ENCODE results near the gene MEX3D.

MEX3D gene

GRCh38 chr19:1587872-1588271, 19.7 kb upstream of the MEX3D start:
- H3K36me3 Mint-ChIP-seq = peaks cover 14% of the 10 kb centered on the region

DNA sequence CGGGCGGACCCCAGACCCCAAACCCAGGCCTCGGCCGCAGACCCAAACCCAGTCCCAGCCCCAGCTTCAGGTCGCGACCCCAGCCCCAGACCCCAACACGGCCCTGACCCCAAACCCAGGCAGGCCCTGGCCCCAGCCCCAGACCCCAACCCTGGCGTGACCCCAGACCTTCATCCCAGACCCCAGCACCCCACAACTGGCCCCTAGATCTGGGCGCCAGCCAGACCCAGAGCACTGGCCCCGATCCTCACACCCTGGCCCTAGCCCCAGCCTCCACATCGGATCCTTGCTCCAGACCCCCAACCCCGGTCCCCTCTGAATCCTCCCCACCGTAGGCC, 17.1 kb upstream of the MEX3D start:
- peaks cover 23% of the 10 kb centered on the region for H3K36me3 Mint-ChIP-seq

More at GRCh38 chr19:1587872-1588271, 19.7 kb upstream of the MEX3D start:
- CTCF ChIA-PET = interaction anchor here (0.9 kb wide), 1 partner anchor 239 kb away, joined by 3 read pairs; no protein-coding TSS in a partner anchor
- Mint-ChIP-seq H3K27ac (no peak overlapping the region), H3K9me3 (no peaks in the 10 kb centered on the region), H3K27me3 (no peaks in the 10 kb centered on the region), H3K4me3 (no peak overlapping the region), H3K4me1 (peaks cover 18% of the 10 kb centered on the region)
- no peak for DNase-seq

GRCh38 chr19:1584500-1585242, 16.5 kb upstream of the MEX3D start:
- no peak for DNase-seq
- H3K9me3 Mint-ChIP-seq = no peaks in the 10 kb centered on the region
- H3K27me3 Mint-ChIP-seq = no peaks in the 10 kb centered on the region
- H3K4me3 Mint-ChIP-seq = no peak overlapping the region
- no peak overlapping the region for H3K27ac Mint-ChIP-seq
- CTCF ChIA-PET = interaction anchor here (1.6 kb wide), 1 partner anchor 88 kb away, joined by 4 read pairs; no protein-coding TSS in a partner anchor
- H3K36me3 Mint-ChIP-seq = peaks cover 26% of the 10 kb centered on the region
- peaks cover 2% of the 10 kb centered on the region for H3K4me1 Mint-ChIP-seq

More for the DNA sequence above, 17.1 kb upstream of the MEX3D start:
- H3K9me3 Mint-ChIP-seq = no peaks in the 10 kb centered on the region
- no peak overlapping the region for H3K4me3 Mint-ChIP-seq
- no peak overlapping the region for H3K27ac Mint-ChIP-seq
- no peaks in the 10 kb centered on the region for H3K27me3 Mint-ChIP-seq
- peaks cover 5% of the 10 kb centered on the region for H3K4me1 Mint-ChIP-seq
- no peak for DNase-seq
- CTCF ChIA-PET = no interaction called here

GRCh38 chr19:1582201-1582600, 14.1 kb upstream of the MEX3D start:
- Mint-ChIP-seq H3K4me3 (no peak overlapping the region), H3K4me1 (no peaks in the 10 kb centered on the region), H3K36me3 (peaks cover 30% of the 10 kb centered on the region), H3K27ac (no peak overlapping the region), H3K9me3 (no peaks in the 10 kb centered on the region), H3K27me3 (no peaks in the 10 kb centered on the region)
- no peak for DNase-seq
- CTCF ChIA-PET = interaction anchor here (0.6 kb wide), 1 partner anchor 78 kb away, joined by 3 read pairs; no protein-coding TSS in a partner anchor

- DNase-seq = no peak
- Mint-ChIP-seq H3K4me1 (no peaks in the 10 kb centered on the region), H3K36me3 (peaks cover 30% of the 10 kb centered on the region), H3K4me3 (no peak overlapping the region), H3K27ac (no peak overlapping the region), H3K27me3 (no peaks in the 10 kb centered on the region), H3K9me3 (no peaks in the 10 kb centered on the region)
- CTCF ChIA-PET = no interaction called here
Observed at GRCh38 chr19:1580957-1581356, 12.8 kb upstream of the MEX3D start.

DNA sequence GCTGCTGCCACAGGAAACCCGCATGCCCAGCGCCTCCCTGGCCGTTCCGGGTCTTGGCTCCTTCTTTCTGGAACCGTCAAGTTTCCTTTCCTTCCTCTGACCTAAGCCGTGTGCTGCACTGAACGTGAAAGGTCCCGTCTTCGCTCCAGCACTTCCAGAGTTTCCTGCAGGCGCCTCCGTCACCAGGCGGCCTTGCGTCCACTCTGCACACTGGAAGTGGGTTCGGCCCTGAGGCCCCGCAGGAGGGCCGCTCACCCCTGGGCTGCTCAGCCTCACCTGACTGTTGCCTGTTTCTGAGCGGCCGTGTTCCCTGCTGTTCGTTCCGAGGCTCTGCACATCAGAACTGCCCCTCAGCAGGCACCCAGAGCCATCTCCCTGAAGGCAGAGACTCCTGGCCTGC, 12.3 kb upstream of the MEX3D start:
- Mint-ChIP-seq H3K27ac (no peak overlapping the region), H3K36me3 (peaks cover 27% of the 10 kb centered on the region), H3K4me3 (no peak overlapping the region), H3K9me3 (no peaks in the 10 kb centered on the region), H3K27me3 (no peaks in the 10 kb centered on the region), H3K4me1 (no peaks in the 10 kb centered on the region)
- no peak for DNase-seq
- CTCF ChIA-PET = interaction anchor here (0.6 kb wide), 1 partner anchor 245 kb away, joined by 3 read pairs; no protein-coding TSS in a partner anchor

DNA sequence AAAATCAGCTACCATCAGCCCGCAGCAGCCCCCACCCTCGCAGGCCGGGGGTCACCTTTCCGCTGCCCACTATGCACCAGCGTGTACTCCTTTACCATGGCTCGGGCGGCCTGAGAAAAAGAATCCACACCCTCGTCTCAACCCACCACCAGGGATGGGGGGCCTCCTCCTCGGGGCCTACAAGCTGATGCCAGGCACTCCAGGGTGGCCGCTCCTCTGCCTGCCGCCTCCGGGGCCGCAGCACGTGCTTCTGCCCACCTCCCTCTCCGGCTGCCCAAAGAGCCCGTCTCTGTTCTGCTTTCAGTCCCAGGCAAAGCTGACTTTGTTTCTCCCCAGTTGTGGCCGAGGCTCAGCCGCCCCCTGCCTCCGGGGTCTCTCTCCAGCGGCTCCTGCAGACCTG, 11.1 kb upstream of the MEX3D start:
- DNase-seq = no peak
- CTCF ChIA-PET = no interaction called here
- Mint-ChIP-seq H3K36me3 (peaks cover 21% of the 10 kb centered on the region), H3K9me3 (no peaks in the 10 kb centered on the region), H3K27me3 (no peaks in the 10 kb centered on the region), H3K4me3 (no peak overlapping the region), H3K4me1 (no peaks in the 10 kb centered on the region), H3K27ac (no peak overlapping the region)

GRCh38 chr19:1577929-1578618, 9.9 kb upstream of the MEX3D start:
- no peak for DNase-seq
- Mint-ChIP-seq H3K27me3 (no peaks in the 10 kb centered on the region), H3K4me3 (no peak overlapping the region), H3K27ac (no peak overlapping the region), H3K36me3 (peaks cover 18% of the 10 kb centered on the region), H3K4me1 (no peaks in the 10 kb centered on the region), H3K9me3 (no peaks in the 10 kb centered on the region)
- CTCF ChIA-PET = no interaction called here

DNA sequence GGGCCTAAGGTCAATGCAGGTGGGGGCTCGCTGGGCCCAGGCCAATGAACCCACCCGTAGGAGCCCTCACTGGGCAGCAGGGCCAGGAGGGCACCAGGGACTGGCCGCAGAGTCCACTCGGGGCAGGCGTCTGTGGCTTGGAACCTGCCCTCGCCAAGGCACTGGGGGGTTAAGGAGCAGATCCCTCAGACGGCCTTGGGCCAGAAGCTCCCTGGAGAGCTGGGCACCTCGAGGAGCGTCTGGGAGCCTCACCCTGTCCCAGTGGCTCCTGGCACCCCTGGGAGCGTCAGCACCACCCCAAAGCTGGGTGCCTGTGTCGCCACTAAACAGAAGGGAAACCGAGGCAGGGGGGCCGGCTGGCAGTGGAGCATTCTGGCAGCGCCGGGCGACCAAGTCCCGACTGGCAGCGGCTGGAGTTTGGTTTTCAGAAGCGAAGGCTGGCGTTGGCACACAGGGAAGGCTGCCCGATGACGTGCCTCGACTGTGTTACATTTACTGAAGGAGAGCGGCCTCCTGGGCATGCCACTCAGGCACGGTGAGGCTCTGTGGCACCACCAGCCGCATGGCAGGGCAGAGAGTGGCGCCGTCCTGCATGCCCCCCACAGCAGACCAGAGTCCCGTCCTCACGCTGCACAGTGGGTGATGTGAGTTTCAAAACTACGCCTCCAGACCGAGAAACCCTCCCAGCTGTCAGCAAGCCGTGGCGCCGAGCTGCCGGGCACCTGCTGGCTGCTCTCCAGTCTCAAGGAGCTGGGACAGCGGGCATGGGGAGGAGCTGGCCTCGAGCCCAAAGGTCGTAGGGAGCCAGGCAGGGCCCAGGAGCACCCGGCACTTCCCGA, 9.2 kb upstream of the MEX3D start:
- Mint-ChIP-seq H3K36me3 (peaks cover 17% of the 10 kb centered on the region), H3K9me3 (no peaks in the 10 kb centered on the region), H3K27me3 (no peaks in the 10 kb centered on the region), H3K4me3 (no peak overlapping the region), H3K4me1 (no peaks in the 10 kb centered on the region), H3K27ac (no peak overlapping the region)
- CTCF ChIA-PET = no interaction called here
- no peak for DNase-seq

GRCh38 chr19:1576242-1577089, 8.3 kb upstream of the MEX3D start:
- CTCF ChIA-PET = no interaction called here
- no peak overlapping the region for H3K27ac Mint-ChIP-seq

GRCh38 chr19:1575323-1576241, 7.5 kb upstream of the MEX3D start:
- CTCF ChIA-PET = no interaction called here
- H3K36me3 Mint-ChIP-seq = peaks cover 9% of the 10 kb centered on the region
- H3K27ac Mint-ChIP-seq = no peak overlapping the region
- H3K4me3 Mint-ChIP-seq = no peak overlapping the region
- peaks cover 15% of the 10 kb centered on the region for H3K27me3 Mint-ChIP-seq
- no peaks in the 10 kb centered on the region for H3K9me3 Mint-ChIP-seq
- no peak for DNase-seq
- no peaks in the 10 kb centered on the region for H3K4me1 Mint-ChIP-seq

More at GRCh38 chr19:1576242-1577089, 8.3 kb upstream of the MEX3D start:
- DNase-seq = no peak
- Mint-ChIP-seq H3K9me3 (no peaks in the 10 kb centered on the region), H3K4me3 (no peak overlapping the region), H3K36me3 (peaks cover 15% of the 10 kb centered on the region), H3K27me3 (peaks cover 8% of the 10 kb centered on the region), H3K4me1 (no peaks in the 10 kb centered on the region)

GRCh38 chr19:1574354-1575136, 6.4 kb upstream of the MEX3D start:
- Mint-ChIP-seq H3K27ac (no peak overlapping the region), H3K27me3 (peaks cover 25% of the 10 kb centered on the region), H3K9me3 (no peaks in the 10 kb centered on the region), H3K4me3 (no peak overlapping the region), H3K4me1 (peaks cover 5% of the 10 kb centered on the region), H3K36me3 (peaks cover 4% of the 10 kb centered on the region)
- DNase-seq = no peak
- CTCF ChIA-PET = no interaction called here
